Lower leg skin (tissue), 4 donors: Measurements from ENCODE around the gene GRK3. TPM values are rescaled to one million over a fixed set of nuclear protein-coding genes. Genes with fewer than 3 reads are reported as not detected.

Experiments
- DNase-seq, 2 donors: peaks; one replicate each; pipeline ENCODE4 v3.0.0-alpha.2; 2019; ENCODE audit warnings: low spot score in 2 of 2
- H3K4me3 ChIP-seq: fragments of 200-600 bp; sonication (generic); 2 replicates; pipeline ENCODE4 v1.5.1; 2017; ENCODE audit warnings: mild to moderate bottlenecking, low read depth; ENCODE audit not compliant: poor library complexity, severe bottlenecking
- POLR2A ChIP-seq, 2 donors: fragments of 450-650 bp; IDR thresholded peaks; one replicate each; pipeline ENCODE4 v1.6.1; 2016 to 2017; ENCODE audit warnings: antibody characterized with exemption in 2 of 2, mild to moderate bottlenecking in 1 of 2, moderate library complexity in 1 of 2
- WGBS, 2 donors: methylation state at CpG; one replicate each; pipeline ENCODE4 v1.1.5; 2018; 5-methylcytosine and 5-hydroxymethylcytosine counted together
- intact Hi-C: fragments of 100-400 bp; cut with DNase I; formaldehyde crosslinking; loops from one replicate; pipeline ENCODE4 v1.15.0; 2023; ENCODE audit warnings: low total_unique reads
- total RNA-seq, 4 donors: library from RNA; depleted of rRNA; stranded (reverse); fragments of >200 nt; gene quantifications; one replicate each; pipeline ENCODE4 v1.1.0, GENCODE V29; 2016
- TF ChIP-seq, protein P1 (sequence below), 3 donors: fragments of 450-650 bp; IDR thresholded peaks; one replicate each; pipeline ENCODE4 v1.5.1; 2016; ENCODE audit warnings: antibody characterized with exemption in 3 of 3, mild to moderate bottlenecking in 3 of 3, moderate library complexity in 2 of 3

Gene GRK3
- total RNA-seq, 4 donors from 2014 or later, result 4.2 to 6.9 (median 5.8) TPM

DNA sequence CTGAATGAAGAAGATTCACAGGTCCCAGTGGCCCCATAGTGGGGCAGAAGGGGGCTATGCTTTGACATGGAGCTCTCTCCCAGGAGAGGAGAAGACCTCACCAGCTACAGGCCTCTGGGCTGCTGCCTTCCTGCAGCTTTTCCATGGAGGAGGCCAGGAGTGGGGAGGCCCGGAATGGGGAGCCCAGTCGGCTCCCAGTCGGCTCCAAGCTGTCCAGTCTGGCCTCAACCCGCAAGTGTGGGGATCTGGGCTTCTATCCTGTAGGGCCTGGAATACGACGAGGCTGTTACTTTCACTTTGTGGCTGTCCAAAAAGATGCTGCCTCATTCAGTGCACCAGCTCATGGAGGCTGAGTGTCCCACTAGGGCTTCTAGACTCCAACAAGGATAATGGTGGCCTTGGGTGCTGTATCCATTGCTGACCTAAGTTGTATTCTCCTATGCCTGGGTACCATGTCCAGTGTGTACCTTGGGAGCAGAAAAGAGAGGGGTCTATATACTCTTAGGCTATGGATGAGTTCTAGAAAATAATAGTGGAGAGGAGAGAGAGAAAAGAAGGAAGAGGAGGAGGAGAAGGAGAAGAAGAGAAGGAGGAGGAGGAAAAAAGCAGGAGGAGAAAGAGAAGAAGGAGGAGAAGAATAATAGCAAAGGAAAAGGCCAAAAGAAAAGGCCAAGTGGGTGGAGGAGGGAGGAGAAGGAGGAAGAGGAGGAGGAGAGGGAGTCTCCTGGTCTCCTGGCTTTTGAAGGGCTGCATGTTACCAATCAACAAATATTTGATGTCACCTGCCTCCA, 178.6 kb downstream of the GRK3 start:
- intact Hi-C loops, result no loop called here
- TF ChIP-seq, protein P1, sequence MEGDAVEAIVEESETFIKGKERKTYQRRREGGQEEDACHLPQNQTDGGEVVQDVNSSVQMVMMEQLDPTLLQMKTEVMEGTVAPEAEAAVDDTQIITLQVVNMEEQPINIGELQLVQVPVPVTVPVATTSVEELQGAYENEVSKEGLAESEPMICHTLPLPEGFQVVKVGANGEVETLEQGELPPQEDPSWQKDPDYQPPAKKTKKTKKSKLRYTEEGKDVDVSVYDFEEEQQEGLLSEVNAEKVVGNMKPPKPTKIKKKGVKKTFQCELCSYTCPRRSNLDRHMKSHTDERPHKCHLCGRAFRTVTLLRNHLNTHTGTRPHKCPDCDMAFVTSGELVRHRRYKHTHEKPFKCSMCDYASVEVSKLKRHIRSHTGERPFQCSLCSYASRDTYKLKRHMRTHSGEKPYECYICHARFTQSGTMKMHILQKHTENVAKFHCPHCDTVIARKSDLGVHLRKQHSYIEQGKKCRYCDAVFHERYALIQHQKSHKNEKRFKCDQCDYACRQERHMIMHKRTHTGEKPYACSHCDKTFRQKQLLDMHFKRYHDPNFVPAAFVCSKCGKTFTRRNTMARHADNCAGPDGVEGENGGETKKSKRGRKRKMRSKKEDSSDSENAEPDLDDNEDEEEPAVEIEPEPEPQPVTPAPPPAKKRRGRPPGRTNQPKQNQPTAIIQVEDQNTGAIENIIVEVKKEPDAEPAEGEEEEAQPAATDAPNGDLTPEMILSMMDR (IDR thresholded peaks at IDR 0.05), result no peak
- no peak for TF ChIP-seq POLR2A (IDR thresholded peaks at IDR 0.05)
- 89 to 92% methylated on average over 6 of the region's 6 CpGs for WGBS, 2 donors
- H3K4me3 ChIP-seq, result no peak overlapping the region
- DNase-seq, result no peak

GRCh38 chr22:25744694-25745093, 180.2 kb downstream of the GRK3 start:
- H3K4me3 ChIP-seq, result no peak overlapping the region
- WGBS, 2 donors, result 86 to 89% methylated on average over 4 of the region's 4 CpGs
- no peak for DNase-seq
- TF ChIP-seq, protein P1 (IDR thresholded peaks at IDR 0.05), result no peak
- no peak for TF ChIP-seq POLR2A (IDR thresholded peaks at IDR 0.05)
- intact Hi-C loops, result no loop called here

- WGBS, 2 donors, result 67 to 84% methylated on average over 7 of the region's 7 CpGs
- H3K4me3 ChIP-seq, result no peak overlapping the region
- DNase-seq, result no peak
- TF ChIP-seq, protein P1 (IDR thresholded peaks at IDR 0.05), result no peak
- no peak for TF ChIP-seq POLR2A (IDR thresholded peaks at IDR 0.05)
- intact Hi-C loops, result no loop called here
Measured at GRCh38 chr22:25745341-25746011, 181.0 kb downstream of the GRK3 start.

DNA sequence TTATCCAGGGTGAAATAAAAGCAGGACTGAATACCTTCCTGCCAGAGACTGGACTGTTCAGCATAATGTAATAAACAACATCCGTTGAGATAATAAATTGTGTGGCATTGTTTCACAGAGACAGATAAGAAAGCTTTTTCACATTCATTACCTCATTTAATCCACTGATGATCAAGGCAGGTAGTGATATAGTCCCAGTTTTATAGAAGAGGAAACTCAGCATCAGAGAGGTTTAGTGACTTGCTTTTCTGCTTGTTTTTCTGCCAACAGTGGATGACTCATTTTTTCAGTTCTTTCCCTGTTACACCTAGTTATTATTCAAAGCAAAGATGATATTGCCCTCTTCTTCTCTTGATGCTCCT, 181.5 kb downstream of the GRK3 start:
- DNase-seq, result no peak
- 0 to 55% methylated on average over 1 of the region's 1 CpG for WGBS, 2 donors
- intact Hi-C loops, result no loop called here
- H3K4me3 ChIP-seq, result no peak overlapping the region
- TF ChIP-seq, protein P1 (IDR thresholded peaks at IDR 0.05), result no peak
- TF ChIP-seq POLR2A (IDR thresholded peaks at IDR 0.05), result no peak

DNA sequence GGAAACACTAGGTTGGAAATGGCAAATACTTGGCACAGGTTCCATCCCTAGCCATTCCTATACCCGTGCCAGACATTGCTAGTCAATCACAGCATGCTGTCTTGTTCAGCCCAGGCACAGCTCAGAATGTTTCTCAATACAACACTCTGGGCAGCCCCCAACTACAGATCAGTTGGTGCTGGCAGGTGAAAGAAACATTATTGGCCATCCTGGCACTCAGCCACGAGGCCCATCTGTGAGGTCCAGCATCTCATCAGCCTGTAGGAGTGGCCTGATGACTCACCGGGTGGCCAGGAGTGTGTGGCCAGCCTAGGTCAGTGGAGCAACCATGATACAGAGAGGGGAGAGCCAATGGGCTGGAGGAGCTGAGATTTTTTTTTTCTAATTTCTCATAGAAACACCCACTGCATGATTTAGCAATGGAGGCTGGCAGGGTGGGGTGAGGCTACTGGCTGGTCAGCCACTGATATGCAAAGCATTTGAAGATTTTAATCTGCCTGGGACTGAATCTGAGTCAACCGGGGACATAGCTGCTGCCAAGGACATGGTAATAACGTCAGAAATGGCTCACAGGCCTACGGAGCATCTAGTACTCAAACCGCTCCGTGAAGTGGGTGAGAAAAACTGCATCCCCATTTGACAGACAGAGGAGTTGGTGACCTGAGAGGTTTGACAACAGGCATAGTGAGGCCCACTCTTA, 182.9 kb downstream of the GRK3 start:
- intact Hi-C loops, result no loop called here

More for the DNA sequence above, 182.9 kb downstream of the GRK3 start:
- no peak for DNase-seq
- TF ChIP-seq, protein P1 (IDR thresholded peaks at IDR 0.05), result no peak
- TF ChIP-seq POLR2A (IDR thresholded peaks at IDR 0.05), result no peak
- 61 to 72% methylated on average over 8 of the region's 8 CpGs for WGBS, 2 donors
- H3K4me3 ChIP-seq, result no peak overlapping the region
